ENCODE measurements around the gene IMMP2L.
"Not testable (repeated sequence)": the region's sequence is repeated elsewhere in the genome, so short reads cannot be mapped to it uniquely, and the experiment has no call there.

Gene IMMP2L

DNA sequence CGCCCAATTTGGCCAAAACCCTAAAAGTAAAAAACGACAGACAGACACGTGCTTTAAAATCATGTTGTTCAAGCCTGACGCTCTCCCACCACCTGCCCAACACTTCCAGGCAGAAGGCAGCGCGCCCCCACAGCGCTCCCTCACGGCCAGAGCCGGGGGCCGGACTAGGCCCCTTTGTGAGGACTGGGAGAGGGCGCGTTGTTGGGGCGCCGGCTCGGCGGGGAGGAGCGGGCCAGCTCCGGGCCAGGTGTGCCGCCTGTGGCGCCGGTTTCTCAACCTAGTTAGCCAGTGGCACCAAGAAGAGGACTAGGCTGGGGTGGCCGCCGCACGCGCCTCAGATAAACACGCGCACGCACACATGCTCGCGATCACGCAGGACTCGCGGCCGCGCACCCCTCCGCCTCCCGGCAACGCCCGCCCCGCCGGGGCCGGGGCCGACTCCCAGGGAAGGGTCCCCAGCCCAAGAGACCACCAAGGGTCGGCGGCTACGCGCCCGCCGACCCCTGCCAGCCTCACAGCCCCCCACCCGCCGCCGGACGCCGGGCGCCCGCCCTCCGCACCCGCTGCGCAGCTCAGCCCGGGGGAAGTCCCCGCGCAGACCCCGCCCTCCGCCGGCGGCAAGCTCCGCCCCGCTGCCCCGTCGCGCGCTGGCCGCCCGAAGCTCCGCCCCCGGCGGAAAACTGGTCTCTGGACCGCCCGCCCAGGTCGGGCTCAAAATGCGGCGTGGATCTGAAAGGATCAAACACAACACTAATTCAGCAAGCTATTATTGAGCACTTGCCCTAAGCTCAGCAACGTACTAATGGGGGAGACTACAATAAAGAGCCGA is at the start of gene IMMP2L:
IMMP2L (minus strand) TSS at position 589 of the 829 bp plus-strand sequence.
- DNase-seq = peak; percentile 81

DNA sequence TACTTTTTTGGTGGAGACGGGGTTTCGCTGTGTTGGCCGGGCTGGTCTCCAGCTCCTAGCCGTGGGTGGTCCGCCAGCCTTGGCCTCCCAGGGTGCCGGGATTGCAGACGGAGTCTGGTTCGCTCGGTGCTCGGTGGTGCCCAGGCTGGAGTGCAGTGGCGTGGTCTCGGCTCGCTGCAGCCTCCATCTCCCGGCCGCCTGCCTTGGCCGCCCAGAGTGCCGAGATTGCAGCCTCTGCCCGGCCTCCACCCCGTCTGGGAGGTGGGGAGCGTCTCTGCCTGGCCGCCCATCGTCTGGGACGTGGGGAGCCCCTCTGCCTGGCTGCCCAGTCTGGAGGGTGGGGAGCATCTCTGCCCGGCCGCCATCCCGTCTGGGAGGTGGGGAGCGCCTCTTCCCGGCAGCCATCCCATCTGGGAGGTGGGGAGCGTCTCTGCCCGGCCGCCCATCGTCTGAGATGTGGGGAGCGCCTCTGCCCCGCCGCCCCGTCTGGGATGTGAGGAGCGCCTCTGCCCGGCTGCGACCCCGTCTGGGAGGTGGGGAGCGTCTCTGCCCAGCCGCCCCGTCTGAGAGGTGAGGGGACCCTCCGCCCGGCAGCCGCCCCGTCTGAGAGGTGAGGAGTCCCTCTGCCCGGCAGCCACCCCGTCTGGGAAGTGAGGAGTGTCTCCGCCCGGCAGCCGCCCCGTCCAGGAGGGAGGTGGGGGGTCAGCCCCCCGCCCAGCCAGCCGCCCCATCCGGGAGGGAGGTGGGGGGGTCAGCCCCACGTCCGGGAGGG is 47.4 kb upstream of the IMMP2L start:
- not testable (repeated sequence) for DNase-seq

DNA sequence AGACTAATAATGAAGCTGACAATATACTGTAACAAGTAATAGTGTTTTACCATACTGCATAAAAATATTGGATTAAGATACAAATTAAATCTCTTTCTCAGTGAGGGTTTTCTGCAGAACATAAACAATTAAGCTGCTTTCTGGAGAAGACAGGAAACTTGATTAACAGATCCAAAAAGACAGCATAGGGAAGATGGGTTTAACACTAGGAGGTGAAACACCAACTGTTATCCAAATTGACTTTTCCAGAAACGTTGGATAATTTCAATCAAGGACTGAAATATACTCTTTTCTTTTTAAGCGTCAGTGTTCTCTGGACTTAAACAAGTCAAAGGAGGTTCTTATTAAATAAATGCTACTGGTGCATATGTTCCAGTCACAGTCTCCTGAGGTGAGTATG is 45.3 kb upstream of the IMMP2L start:
- no peak for DNase-seq

DNA sequence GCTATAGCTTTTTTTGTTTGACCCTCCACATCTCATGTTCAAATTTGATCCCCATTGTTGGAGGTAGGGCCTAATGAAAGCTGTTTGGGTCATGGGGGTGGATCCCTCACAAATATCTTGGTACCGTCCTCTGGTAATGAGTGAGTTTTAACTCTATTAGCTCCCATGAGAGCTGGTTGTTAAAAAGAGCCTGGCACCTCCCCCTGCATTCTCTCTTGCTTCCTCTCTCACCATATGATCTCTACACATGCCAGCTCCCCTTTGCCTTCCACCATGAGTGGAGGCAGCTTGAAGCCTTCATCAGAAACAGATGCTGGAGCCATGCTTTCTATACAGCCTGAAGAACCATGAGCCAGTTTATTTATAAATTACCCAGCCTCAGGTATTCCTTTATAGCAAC is 43.0 kb upstream of the IMMP2L start:
- DNase-seq = no peak

DNA sequence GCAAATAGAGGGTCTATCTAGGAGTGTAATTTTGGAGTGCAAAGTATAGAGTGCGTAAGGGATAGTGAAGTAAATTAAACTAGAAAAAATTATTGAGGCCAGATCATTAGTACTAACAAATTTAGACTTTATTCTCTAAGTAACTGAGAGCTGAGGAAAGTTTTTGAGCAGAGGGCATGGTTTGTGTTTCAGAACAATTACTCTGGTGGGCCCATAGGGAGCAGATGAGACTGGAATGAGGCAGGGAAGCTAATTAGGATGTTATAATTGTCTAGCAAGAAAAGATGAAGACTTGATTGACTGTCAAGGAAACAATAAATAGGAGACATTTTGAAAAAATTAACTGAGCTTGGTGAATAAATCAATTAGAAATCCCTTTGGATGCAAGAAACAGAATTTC is 37.8 kb upstream of the IMMP2L start:
- DNase-seq = no peak

DNA sequence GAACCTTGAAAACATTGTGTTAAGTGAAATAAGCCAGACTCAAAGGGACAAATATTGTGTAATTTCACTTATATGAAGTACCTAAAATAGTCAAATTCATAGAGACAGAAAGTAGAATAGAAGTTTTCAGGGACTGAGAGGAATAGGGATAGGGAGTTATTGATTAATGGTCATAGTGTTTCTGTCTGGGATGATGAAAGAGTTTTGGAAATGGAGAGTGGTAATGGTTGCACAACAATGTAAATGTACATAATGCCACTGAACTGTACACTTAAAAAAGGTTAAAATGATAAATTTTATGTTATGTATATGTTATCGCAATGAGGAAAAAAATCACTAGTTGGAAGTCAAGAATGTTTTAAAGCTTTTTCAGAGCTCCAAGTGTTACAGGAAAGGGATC is 33.5 kb upstream of the IMMP2L start:
- no peak for DNase-seq

DNA sequence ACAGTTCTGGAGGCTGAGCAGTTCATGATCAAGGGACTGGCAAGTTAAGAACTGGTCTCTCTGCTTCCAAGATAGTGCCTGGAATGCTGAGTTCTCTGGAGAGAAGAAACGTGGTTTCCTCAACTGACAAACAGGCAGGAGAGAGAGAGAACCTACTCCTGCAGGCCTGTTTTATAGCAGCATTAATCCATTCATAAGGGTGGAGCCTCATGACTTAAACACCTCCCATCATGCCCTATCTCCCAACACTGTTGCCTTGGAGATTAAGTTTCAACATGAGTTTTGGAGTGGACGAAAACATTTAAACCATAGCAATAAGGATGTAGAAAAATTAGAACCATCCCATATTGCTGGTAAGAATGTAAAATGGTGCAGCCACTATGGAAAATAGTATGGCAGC is 32.3 kb upstream of the IMMP2L start:
- DNase-seq = no peak

DNA sequence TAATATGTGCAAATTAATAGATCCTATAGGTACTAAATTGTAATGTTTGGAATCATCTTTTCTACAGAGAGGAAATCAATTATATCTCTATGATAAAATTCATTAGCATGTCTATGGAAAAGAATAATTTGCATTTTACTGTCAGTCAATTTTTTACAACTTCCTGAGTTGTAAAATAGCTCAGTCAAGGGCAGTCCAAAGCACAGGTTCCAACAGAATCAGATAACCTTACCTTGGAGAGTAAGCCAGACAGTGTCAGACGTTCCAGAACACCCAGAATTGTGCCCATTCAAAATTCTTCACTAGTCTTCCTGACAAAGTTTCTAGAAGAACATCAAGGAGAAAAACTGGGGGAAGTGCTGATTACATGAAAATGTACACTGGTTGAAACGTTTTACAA is 31.1 kb upstream of the IMMP2L start:
- no peak for DNase-seq

DNA sequence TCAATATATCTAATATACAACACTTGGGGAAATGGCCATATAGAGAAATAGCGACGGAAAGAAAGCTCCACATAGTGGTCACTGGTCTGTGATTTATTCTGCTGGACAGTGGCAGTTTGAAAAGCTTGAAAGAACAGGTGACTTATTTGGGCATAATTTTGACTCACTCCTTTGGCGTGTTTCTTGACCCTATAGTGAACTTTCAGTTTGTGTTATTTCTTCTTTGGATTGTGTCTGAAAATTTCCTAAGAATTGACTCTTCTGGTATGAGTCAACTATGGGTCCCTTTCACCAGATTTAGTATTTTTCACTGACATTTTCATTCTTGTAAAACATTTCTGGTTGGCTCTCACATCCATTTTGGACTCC is 25.8 kb upstream of the IMMP2L start:
- DNase-seq = no peak

DNA sequence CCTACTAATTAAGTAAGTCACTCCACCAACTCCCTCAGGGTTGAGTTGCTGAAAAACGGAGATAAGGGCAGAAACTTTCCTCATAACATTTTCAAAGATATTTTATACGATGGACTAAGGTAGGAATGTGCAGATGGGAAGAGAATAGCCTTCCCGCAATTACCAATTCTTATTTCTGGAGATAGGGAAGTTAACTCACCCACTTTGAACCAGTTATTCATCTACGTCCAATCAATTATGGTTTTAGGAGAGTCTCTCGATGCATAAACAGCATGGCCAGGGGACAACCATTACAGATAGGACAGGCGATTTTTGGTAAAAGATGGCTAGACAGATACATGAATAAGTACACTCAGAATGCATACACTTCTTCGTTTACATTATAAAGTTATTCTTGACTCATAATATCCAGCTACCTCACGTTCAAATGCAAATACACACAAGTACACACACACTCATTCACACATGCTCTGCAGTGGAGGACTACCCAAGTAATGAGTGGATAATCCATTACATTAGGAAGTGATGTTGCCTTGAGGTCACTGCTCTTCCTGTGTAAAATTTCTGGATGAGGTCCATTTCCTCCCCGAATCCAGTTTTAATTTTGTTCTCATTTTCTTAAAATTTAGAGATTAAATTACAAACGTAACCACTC is 25.2 kb upstream of the IMMP2L start:
- no peak for DNase-seq

DNA sequence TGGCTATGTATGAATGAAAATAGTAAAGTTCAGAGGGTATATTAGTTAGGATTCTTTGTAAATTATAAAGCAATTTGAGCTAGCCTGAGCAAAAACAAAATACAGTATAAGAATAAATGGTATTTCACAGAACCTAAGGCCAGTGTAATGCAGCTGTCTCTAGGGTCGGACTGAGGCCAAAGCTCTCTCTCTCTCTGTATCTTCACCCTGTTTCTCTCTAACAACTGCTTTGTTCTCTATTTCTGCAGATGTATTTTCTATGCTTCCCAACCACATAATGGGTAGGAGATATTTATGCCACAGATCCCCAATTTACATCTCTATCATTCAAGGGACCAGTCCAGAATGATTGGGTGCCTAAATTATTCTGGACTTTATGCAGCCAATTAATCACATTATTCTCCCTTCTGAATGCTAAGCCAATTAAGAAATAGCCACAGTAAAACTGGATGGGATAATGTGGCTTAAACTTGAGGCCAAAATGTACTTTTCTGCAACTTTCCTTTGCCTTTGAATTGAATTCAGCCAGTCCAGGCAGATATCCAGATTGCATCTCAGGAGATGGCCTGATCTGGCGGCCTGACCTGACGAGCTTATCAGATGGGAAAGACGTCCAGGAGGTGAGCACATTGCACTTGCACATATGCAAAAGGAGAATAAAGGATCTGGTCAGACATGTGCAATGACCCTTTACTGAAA is 24.6 kb upstream of the IMMP2L start:
- no peak for DNase-seq

DNA sequence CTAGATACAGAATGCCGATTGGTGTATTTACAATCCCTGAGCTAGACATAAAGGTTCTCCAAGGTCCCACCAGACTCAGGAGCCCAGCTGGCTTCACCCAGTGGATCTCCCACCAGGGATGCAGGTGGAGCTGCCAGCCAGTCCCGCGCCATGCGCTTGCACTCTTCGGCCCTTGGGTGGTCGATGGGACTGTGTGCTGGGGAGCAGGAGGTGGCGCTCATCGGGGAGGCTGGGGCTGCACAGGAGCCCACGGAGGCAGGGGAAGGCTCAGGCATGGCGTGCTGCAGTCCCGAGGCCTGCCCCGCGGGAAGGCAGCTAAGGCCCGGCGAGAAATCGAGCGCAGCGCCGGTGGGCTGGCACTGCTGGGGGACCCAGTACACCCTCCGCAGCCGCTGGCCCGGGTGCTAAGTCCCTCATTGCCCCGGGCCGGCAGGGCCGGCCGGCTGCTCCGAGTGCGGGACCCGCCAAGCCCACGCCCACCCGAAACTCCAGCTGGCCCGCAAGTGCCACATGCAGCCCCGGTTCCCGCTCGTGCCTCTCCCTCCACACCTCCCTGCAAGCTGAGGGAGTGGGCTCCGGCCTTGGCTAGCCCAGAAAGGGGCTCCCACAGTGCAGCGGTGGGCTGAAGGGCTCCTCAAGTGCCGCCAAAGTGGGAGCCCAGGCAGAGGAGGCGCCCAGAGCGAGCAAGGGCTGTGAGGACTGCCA is 19.6 kb upstream of the IMMP2L start:
- DNase-seq = not testable (repeated sequence)

DNA sequence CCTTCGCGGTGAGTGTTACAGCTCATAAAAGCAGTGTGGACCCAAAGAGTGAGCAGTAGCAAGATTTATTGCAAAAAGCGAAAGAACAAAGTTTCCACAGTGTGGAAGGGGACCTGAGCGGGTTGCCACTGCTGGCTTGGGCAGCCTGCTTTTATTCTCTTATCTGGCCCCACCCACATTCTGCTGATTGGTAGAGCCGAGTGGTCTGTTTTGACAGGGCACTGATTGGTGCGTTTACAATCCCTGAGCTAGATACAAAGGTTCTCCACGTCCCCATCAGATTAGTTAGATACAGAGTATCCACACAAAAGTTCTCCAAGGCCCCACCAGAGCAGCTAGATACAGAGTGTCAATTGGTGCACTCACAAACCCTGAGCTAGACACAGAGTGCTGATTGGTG is 18.9 kb upstream of the IMMP2L start:
- DNase-seq = not testable (repeated sequence)

DNA sequence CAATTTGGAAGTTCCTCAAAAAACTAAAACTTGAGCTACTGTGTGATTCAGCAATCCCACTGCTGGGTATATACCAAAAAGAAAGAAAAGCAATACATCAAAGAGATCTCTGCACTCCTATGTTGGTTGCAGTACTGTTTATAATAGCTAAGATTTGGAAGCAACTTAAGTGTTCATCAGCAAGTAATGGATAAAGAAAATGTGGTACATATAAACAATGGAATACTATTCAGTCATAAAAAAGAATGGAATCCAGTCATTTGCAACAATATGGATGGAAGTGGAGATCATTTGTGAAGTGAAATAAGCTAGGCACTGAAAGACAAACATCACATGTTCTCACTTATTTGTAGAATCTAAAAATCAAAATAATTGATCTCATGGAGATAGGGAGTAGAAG is 16.5 kb upstream of the IMMP2L start:
- DNase-seq = no peak

DNA sequence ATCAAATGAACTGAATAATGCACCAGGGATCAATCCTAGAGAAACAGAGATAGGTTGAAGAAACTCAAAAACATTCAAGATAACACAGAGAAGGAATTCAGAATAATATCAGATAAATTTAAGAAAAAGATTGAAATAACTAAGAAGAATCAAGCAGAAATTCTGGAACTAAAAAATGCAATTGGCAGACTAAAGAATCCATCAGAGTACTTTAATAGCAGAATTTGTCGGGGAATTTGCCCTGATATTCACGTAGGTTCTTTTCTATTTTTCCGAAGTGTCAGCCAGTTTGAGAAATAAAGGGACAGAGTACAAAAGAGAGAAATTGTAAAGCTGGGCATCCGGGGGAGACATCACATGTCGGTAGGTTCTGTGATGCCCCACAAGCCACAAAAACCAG is 9.4 kb upstream of the IMMP2L start:
- no peak for DNase-seq

DNA sequence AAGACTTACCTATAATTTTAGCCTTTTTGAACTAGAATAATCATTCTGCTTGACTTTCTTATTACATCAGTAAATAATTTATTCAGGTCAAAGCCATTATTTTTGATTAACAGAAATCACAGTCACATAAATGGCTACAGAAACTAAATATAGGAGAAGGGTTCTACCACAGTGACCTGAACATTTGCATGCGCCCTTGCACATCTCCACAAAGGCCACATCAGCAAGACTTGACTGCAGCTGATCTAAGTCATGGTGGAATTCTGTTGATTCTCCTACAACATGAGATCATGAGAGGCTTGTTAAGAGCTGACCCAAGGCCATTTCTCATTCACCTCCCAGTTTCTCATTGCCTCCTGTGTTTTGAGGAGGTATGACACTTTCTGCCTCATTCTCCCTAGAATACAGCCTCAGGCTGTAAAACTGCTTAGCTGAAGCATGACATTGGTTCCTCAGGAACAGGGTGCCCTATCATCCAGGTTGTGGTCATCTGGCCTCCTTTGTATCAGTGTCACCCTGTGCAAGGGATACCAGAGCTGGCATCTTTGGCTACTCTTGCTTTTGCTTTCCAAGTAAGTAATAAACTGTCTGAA is 6.7 kb upstream of the IMMP2L start:
- DNase-seq = no peak

DNA sequence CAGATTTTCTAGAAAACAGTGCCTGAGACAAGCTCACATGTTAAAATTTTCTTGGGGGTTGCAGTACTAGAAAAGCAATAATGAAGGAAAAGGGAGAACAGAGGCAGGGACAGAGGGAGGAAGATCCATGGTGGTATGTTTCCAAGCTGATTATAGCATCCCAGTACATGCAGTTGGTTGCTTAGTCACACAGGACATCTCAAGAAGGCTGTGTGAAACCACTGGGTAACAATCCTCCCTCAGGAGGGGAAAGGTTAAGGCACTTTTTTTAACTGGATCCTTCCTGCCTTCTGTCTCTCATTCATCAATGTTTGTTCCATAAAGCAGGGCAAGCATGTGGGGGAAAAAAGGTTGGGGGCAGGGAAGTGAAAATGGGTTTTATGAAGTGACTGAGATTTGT is 6.1 kb upstream of the IMMP2L start:
- no peak for DNase-seq

DNA sequence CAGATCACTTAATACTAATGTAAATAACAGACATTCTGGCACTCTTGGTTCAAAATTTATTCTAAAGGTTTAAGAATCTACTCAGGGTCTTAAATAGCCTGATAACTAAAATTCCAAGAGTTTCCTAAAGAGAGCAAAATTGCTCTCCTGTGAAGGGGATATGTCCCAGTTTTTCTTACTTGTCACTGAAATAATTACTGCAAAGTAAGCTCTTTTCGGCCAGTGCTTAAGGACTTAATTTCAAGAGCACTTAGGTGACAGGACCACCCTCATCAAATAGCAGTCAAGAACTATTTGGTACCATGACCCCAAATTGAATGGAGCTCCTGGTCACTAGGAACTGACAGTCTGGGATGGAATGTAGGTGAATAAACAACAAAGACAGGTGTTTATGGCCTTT is 1.8 kb upstream of the IMMP2L start:
- no peak for DNase-seq

DNA sequence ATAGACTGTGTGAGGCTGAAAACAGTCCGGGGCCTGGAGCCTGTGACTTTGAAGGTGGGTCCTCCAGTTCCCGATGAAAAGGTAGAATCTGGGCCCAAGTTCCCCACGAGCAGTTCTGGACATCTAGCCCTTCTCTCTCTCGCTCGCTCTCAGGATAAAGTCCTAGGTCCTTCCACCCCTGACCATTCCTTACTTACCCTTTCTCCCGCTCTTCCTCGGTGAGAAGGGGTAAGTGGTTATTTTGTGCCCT is 713 bp downstream of the IMMP2L start:
- DNase-seq = no peak

DNA sequence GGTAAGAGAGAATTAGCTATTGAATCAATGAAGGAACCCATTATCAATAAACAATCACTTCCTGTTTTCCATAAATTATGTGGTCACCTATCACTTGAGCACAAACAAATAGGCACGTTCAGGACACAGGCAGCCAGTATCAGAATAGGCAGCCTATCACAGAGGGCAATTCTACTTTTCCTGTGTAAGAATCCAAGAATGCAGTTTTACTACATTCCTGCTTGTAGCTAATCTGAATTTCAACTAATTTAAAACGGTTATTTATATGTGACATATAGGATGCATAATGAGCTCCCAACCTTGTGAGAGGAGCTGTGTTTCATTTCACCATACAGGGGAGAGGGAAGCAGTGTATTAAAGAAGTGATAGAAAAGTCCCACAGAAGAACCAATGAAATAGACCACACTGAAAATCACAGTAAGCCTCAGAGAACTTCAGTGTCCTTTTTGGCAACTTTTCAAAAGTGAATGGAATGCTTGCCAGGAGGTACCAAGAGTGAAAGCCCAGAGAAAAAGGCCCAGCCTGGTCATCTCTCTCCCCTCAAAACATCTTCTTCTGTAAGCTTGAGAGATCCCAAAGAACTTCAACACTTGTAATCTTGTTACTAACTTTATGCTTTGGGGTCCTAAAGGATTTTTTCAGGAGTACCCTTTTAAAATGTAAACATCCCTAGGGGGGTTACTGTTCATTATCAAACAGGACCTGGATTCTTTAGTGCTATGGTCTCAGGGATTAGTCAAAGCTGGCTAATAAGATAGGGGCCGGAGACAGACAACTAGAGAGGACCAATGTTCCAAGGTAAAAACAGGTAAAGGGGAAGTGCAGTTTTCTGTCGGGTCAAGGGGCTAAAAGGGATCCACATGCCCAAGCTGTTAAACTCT is 1.3 kb downstream of the IMMP2L start:
- DNase-seq = peak; percentile 50

DNA sequence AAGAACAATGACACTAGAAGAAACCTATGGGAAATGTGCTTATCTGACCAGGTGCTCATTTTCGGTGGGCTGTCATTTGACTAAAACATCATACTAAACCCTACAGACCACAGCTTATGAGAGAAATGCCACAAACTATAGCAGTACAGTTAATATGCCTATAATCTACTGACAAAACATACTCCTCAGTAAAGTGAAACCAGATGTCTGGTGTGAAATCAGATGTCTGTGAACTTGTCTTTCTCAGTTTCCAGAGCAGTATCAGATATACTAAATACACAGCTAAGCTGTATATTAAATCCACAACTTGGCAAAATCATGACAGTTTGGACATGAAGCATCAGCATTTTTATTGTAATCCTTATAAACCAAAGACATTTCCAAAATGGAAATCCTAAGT is 3.3 kb downstream of the IMMP2L start:
- DNase-seq = peak; percentile 46

DNA sequence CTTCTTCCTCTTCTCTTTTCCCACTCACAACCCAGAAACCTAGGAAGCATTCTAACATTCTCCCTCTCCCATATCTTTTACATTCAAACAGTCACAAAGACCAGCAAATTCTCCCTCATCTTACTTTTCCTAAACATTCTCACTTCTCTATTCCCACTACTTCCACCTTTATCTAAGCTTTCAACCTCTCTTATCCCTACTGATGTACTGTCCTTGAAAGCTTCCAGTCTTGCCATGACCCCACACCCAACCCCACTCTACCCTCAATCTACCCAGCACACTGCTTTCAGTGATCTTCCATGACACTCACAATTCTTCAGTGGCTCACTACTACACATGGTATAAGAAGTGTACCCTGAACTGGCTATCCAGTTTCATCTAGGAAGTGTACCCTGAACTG is 5.3 kb downstream of the IMMP2L start:
- no peak for DNase-seq
